GM10248 (cell line): ENCODE data around the gene RAB11FIP3.

Experiments
- CTCF ChIA-PET: fragments of 300-600 bp; sonication (Branson Sonifier 250); formaldehyde crosslinking; extraction: SDS; loops from one replicate; lab custom pipeline; 2021; ENCODE audit warnings: antibody characterized with exemption; lab: Yijun Ruan, JAX
- POLR2A ChIA-PET: fragments of 350-650 bp; sonication (Branson Sonifier 250); formaldehyde crosslinking; extraction: SDS; loops from one replicate; lab custom pipeline; 2020; ENCODE audit warnings: antibody characterized with exemption; lab: Yijun Ruan, JAX
- DNase-seq: peaks from one replicate; pipeline ENCODE4 v3.0.0; 2012; ENCODE audit errors: extremely low spot score
- TF ChIP-seq, protein P1 (sequence below): IDR thresholded peaks from 2 replicates; pipeline ENCODE4 v1.5.1; 2012; ENCODE audit warnings: mild to moderate bottlenecking, low read depth; ENCODE audit errors: extremely low read depth, missing control alignments, control extremely low read depth

The RAB11FIP3 gene

DNA sequence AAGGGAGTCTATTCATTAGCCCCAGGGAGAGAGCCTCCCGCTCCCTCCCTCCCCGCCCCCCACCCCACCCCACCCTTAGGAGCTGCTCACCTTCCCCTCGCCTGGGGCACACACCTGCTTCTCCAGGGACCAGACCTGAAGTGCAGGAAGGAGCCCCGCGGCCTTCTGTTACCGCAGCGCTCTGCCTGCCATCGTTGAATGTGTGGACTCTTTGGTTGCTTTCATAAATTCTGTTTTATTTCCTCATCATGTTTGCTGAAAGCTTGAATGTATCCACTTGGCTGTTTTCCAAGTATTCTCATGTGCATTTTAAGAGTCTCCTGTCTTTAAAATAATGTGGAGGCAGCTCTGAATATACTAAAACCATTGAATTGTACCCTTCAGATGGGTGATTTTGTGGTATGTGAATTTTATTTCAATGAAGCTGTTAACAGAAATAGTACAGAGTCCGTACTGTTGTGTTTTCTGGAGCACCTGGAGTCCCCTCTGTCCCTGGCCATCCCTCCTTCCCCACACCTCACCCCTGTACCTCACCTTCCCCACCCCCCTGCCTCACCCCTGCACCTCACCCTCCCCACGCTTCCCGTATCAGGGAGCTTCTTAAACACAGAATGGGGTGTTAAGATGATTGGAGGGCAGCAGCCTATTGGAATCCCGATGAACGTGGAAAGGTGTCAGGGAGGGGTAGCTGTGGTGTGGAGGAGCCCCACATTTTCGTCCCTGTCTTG is 25.5 kb downstream of the RAB11FIP3 start:
- ChIA-PET CTCF (interaction anchor here (1.4 kb wide), 1 partner anchor 11 kb away, joined by 3 read pairs; no protein-coding TSS in a partner anchor), POLR2A (interaction anchor here (1.0 kb wide), 1 partner anchor 1514 kb away, joined by 3 read pairs; the partner anchor contains the start of gene RPS2)
- no peak for DNase-seq
- TF ChIP-seq, protein P1, sequence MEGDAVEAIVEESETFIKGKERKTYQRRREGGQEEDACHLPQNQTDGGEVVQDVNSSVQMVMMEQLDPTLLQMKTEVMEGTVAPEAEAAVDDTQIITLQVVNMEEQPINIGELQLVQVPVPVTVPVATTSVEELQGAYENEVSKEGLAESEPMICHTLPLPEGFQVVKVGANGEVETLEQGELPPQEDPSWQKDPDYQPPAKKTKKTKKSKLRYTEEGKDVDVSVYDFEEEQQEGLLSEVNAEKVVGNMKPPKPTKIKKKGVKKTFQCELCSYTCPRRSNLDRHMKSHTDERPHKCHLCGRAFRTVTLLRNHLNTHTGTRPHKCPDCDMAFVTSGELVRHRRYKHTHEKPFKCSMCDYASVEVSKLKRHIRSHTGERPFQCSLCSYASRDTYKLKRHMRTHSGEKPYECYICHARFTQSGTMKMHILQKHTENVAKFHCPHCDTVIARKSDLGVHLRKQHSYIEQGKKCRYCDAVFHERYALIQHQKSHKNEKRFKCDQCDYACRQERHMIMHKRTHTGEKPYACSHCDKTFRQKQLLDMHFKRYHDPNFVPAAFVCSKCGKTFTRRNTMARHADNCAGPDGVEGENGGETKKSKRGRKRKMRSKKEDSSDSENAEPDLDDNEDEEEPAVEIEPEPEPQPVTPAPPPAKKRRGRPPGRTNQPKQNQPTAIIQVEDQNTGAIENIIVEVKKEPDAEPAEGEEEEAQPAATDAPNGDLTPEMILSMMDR = no peak

DNA sequence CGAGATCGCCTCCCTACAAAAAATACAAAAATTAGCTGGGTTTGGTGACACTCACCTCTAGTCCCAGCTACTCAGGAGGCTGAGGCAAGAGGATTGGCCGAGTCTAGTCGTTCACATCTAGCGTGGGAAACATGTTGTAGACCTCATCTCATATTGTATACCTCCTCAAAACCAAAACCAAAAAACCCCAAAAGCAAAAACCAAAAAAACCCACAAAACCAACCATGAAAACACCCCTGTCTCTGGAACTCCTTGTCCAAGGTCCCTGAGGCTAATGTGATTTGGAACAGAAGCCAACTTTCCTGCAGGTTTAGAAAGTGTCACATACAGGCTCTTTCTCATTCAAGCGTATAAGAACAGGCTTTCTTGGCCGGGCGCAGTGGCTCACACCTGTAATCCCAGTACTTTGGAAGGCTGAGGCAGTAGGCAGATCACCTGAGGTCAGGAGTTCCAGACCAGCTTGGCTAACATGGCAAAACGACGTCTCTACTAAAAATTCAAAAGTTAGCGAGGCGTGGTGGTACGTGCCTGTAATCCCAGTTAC is 29.0 kb downstream of the RAB11FIP3 start:
- no peak for DNase-seq
- POLR2A ChIA-PET = no interaction called here
- CTCF ChIA-PET = no interaction called here
- TF ChIP-seq, protein P1 = no peak

DNA sequence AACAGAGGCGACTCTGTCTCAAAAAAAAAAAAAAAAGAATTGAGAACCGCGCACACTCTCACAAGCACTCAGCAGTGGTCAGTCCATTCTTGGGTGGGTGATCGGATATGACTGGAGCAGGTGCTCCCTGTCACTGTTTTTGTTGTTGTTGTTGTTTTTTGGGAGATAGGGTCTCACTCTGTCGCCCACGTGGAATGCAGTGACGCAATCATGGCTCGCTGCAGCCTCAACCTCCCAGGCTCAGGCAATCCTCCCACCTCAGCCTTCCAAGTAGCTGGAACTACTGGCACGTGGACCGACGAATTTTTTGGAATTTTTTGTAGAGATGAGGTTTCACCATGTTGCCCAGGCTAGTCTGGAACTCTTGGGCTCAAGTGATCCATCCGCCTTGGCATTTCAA is 30.0 kb downstream of the RAB11FIP3 start:
- DNase-seq = no peak
- CTCF ChIA-PET = interaction anchor here (0.8 kb wide), 1 partner anchor 20 kb away, joined by 3 read pairs; no protein-coding TSS in a partner anchor
- TF ChIP-seq, protein P1 = no peak
- POLR2A ChIA-PET = no interaction called here

DNA sequence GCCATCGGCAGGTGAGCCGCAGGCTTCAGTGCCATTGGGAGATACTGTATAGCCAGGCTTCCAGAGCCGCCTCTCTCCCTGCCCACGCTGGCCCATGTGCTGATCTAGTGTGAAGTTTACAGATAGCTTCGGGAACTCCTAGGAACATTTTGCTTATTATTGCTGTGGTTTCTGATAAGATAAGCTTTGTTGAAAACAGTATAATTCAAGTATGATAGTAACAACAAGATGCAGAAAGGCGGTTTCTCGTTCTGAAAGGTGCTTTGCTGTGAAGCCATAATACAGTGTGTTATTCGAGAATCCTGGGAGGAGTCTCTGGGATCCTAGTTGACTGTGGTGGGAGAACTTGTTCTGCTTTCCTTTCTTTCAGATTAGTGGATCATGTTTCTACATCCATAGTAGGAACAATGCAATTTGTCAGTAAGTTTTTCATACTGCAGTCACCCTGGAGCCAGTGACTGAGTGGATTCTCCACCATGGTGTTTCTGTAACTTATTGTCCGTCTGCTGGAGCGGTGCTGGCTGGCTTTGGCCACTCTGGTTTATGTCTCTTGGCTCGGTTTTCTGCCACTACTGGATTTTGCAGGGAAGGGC is 31.5 kb downstream of the RAB11FIP3 start:
- TF ChIP-seq, protein P1 = no peak
- DNase-seq = no peak
- ChIA-PET CTCF (interaction anchor here (1.7 kb wide), 1 partner anchor 29 kb away, joined by 3 read pairs; no protein-coding TSS in a partner anchor), POLR2A (no interaction called here)

DNA sequence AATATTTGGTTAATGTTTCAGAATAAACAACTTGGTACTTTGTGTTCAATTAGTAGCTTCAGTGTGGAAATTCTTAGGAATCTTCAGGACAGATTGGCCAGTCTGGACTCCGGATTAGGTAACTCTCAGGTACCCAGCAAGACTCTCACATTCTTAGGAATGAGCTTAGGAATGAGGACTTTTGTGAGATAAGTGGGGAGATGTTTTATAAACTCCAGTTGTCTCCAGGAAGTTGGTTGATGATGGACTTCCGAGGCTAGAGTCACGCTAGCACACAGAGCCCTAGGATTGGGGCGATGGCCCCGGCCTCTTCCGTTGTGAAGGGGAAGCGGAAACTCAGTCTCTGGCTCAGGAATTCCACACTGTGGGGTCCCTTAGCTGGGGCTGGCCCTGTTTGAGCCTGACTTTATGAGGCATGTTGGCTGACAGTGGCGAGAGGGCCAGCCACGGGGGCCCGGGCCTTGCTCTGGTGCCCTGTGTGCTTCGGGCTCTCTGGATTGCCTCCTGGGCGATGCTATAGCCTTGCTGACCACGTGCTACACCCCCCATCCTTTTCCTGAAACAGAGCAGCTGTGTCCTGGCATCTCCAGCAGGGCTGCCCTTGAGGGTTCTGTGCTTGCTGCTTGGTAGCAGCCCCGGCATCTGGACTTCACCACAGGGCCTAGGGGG is 32.4 kb downstream of the RAB11FIP3 start:
- CTCF ChIA-PET = interaction anchor here (1.7 kb wide), 1 partner anchor 28 kb away, joined by 3 read pairs; no protein-coding TSS in a partner anchor

More for the DNA sequence above, 32.4 kb downstream of the RAB11FIP3 start:
- POLR2A ChIA-PET = no interaction called here
- TF ChIP-seq, protein P1 = no peak
- no peak for DNase-seq
